Body of pancreas (tissue), 4 donors: Measurements from ENCODE around the gene PFKFB4.

Experiments
- POLR2A ChIP-seq, 3 donors: fragments of 450-650 bp; IDR thresholded peaks; one replicate each; pipeline ENCODE4 v1.6.1; 2016; ENCODE audit warnings: antibody characterized with exemption in 3 of 3, mild to moderate bottlenecking in 2 of 3
- TF ChIP-seq, protein P1 (sequence below), 7 experiments: fragments of 450-650 bp in 4 of 7; fragments of 200-600 bp in 3 of 7; sonication (generic) in 3 of 7; IDR thresholded peaks; one replicate each; pipeline ENCODE4 v1.5.1; 2016 to 2019; ENCODE audit warnings: antibody characterized with exemption in 7 of 7

DNA sequence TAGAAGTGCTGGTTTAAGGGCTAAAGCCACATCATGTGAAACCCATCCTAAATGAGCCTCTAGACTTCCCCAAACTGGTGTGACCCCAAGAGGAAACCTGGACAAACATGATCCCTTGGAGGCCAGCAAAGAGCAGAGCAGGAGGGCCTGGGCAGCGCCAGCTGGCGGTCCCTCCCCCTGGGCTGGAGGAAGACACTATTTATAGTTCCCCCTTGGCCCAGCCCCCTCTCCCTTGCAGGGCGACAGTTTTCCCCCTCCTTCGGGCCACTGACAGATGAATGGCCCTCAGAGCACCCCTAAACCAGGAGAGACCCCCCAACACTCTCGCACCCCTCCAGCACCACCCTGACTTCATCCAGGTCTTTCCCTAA is 4.0 kb upstream of the PFKFB4 start:
- TF ChIP-seq, protein P1, sequence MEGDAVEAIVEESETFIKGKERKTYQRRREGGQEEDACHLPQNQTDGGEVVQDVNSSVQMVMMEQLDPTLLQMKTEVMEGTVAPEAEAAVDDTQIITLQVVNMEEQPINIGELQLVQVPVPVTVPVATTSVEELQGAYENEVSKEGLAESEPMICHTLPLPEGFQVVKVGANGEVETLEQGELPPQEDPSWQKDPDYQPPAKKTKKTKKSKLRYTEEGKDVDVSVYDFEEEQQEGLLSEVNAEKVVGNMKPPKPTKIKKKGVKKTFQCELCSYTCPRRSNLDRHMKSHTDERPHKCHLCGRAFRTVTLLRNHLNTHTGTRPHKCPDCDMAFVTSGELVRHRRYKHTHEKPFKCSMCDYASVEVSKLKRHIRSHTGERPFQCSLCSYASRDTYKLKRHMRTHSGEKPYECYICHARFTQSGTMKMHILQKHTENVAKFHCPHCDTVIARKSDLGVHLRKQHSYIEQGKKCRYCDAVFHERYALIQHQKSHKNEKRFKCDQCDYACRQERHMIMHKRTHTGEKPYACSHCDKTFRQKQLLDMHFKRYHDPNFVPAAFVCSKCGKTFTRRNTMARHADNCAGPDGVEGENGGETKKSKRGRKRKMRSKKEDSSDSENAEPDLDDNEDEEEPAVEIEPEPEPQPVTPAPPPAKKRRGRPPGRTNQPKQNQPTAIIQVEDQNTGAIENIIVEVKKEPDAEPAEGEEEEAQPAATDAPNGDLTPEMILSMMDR (IDR thresholded peaks at IDR 0.05): no peak
- no peak for TF ChIP-seq POLR2A (IDR thresholded peaks at IDR 0.05)
